GM23338 (cell line): ENCODE measurements around the gene KCNJ16. TPM values are rescaled to one million over a fixed set of nuclear protein-coding genes. Genes with fewer than 3 reads are reported as not detected.
A peak's percentile ranks its signal among the peaks of the same experiment; 100 is the strongest.

Experiments
- ATAC-seq: fragments of 200-7000 bp; cut with Tn5 transposase; 3 replicates; pipeline ENCODE4 v1.9.1; 2020
- DNase-seq: peaks from one replicate; pipeline ENCODE4 v3.0.0-alpha.2; 2015; ENCODE audit warnings: low spot score
- H2AFZ ChIP-seq: fragments of 200-600 bp; sonication (generic); 2 replicates; pipeline ENCODE4 v1.8.0; 2016; ENCODE audit warnings: antibody characterized with exemption, mild to moderate bottlenecking, moderate library complexity
- H3F3A ChIP-seq: fragments of 200-600 bp; sonication (generic); replicated peaks from 2 replicates; pipeline ENCODE4 v1.8.0; 2017; ENCODE audit warnings: antibody characterized with exemption, mixed run types, low read depth
- H3K27ac ChIP-seq: fragments of 200-600 bp; sonication (generic); 2 replicates; pipeline ENCODE4 v1.6.1; 2016; ENCODE audit warnings: low read depth
- H3K27me3 ChIP-seq: fragments of 200-600 bp; sonication (generic); 2 replicates; pipeline ENCODE4 v1.8.0; 2016; ENCODE audit warnings: mild to moderate bottlenecking, mixed run types, moderate library complexity; ENCODE audit not compliant: insufficient read depth
- H3K36me3 ChIP-seq: fragments of 200-600 bp; sonication (generic); 2 replicates; pipeline ENCODE4 v1.8.0; 2016; ENCODE audit warnings: mild to moderate bottlenecking; ENCODE audit not compliant: insufficient read depth
- H3K4me1 ChIP-seq: fragments of 200-600 bp; sonication (generic); 2 replicates; pipeline ENCODE4 v1.8.0; 2016; ENCODE audit warnings: mild to moderate bottlenecking, moderate library complexity; ENCODE audit not compliant: insufficient read depth
- H3K4me2 ChIP-seq: fragments of 200-600 bp; sonication (generic); 2 replicates; pipeline ENCODE4 v1.7.1; 2017; ENCODE audit warnings: mixed run types
- H3K4me3 ChIP-seq: fragments of 200-600 bp; sonication (generic); 2 replicates; pipeline ENCODE4 v1.6.1; 2016; ENCODE audit warnings: mixed run types
- H3K79me2 ChIP-seq: fragments of 200-600 bp; sonication (generic); replicated peaks from 2 replicates; pipeline ENCODE4 v1.8.0; 2017; ENCODE audit warnings: mild to moderate bottlenecking; ENCODE audit not compliant: insufficient read depth
- H3K9me2 ChIP-seq: fragments of 200-600 bp; sonication (generic); 2 replicates; pipeline ENCODE4 v1.8.0; 2017; ENCODE audit not compliant: insufficient read depth
- H4K20me1 ChIP-seq: fragments of 200-600 bp; sonication (generic); replicated peaks from 2 replicates; pipeline ENCODE4 v1.8.0; 2017; ENCODE audit warnings: mild to moderate bottlenecking; ENCODE audit not compliant: insufficient read depth
- H3K27ac Mint-ChIP-seq: 2 replicates; pipeline ENCODE4 v1.8.0; 2020; ENCODE audit warnings: inconsistent platforms, mild to moderate bottlenecking, moderate library complexity, mixed read lengths
- H3K27me3 Mint-ChIP-seq: 3 replicates; pipeline ENCODE4 v1.8.0; 2022; ENCODE audit warnings: low read depth, mild to moderate bottlenecking, moderate library complexity, mixed read lengths, inconsistent platforms; ENCODE audit not compliant: insufficient read depth, poor library complexity
- H3K36me3 Mint-ChIP-seq: 3 replicates; pipeline ENCODE4 v1.8.0; 2021; ENCODE audit warnings: low read depth, mild to moderate bottlenecking, inconsistent platforms, moderate library complexity, mixed read lengths
- H3K4me1 Mint-ChIP-seq: 3 replicates; pipeline ENCODE4 v1.8.0; 2020; ENCODE audit warnings: mild to moderate bottlenecking, inconsistent platforms, mixed read lengths
- H3K4me3 Mint-ChIP-seq: 3 replicates; pipeline ENCODE4 v1.8.0; 2021; ENCODE audit warnings: moderate library complexity, mild to moderate bottlenecking, inconsistent platforms, mixed read lengths
- H3K9me3 Mint-ChIP-seq: 3 replicates; pipeline ENCODE4 v1.8.0; 2020; ENCODE audit warnings: moderate library complexity, mild to moderate bottlenecking, inconsistent platforms, mixed read lengths
- EZH2 ChIP-seq: fragments of 200-600 bp; sonication (generic); IDR thresholded peaks from one replicate; pipeline ENCODE4 v1.8.0; 2017; ENCODE audit warnings: antibody characterized with exemption, mild to moderate bottlenecking, low read depth; ENCODE audit not compliant: unreplicated experiment
- JUNB ChIP-seq: IDR thresholded peaks from one replicate; pipeline ENCODE4 v1.6.1; 2016; ENCODE audit warnings: antibody characterized with exemption; ENCODE audit not compliant: unreplicated experiment
- NANOG ChIP-seq: IDR thresholded peaks from 2 replicates; pipeline ENCODE4 v1.6.1; 2016; ENCODE audit warnings: antibody characterized with exemption, borderline replicate concordance
- STAT1 ChIP-seq: IDR thresholded peaks from one replicate; pipeline ENCODE4 v1.6.1; 2016; ENCODE audit warnings: antibody characterized with exemption; ENCODE audit not compliant: unreplicated experiment
- ZNF114 ChIP-seq: fragments of 250-450 bp; sonication (Bioruptor Pico); IDR thresholded peaks from 2 replicates; pipeline ENCODE4 v1.5.0; 2020; ENCODE audit warnings: mild to moderate bottlenecking, moderate library complexity
- ZNF331 ChIP-seq: fragments of 250-450 bp; sonication (Bioruptor Pico); IDR thresholded peaks from 2 replicates; pipeline ENCODE4 v1.5.0; 2020; ENCODE audit warnings: low read depth, mild to moderate bottlenecking, moderate library complexity
- polyA plus RNA-seq: library from polyadenylated mRNA; unstranded; fragments of >200 nt; fragmentation: Nextera tagmentation; extraction: Ambion mirVana; gene quantifications from 2 replicates; pipeline ENCODE4 v1.2.1, GENCODE V29; 2016
- total RNA-seq: library from RNA; depleted of rRNA; stranded (reverse); fragments of >200 nt; shearing (Covaris generic); gene quantifications from 2 replicates; pipeline ENCODE4 v1.2.3, GENCODE V29; 2014
- TF ChIP-seq, protein P1 (sequence below), 2 experiments: fragments of 200-600 bp in 1 of 2; sonication (generic) in 1 of 2; conservative IDR thresholded peaks; 2 replicates each; pipeline versions ENCODE4 v1.5.1 to v1.6.1; 2016 to 2017; ENCODE audit warnings: antibody characterized with exemption in 2 of 2, low read depth in 2 of 2, mild to moderate bottlenecking in 2 of 2, moderate library complexity in 1 of 2
- TF ChIP-seq, protein P2 (sequence below): fragments of 250-450 bp; sonication (Bioruptor Pico); IDR thresholded peaks from 2 replicates; pipeline ENCODE4 v1.5.0; 2020; ENCODE audit warnings: mild to moderate bottlenecking, moderate library complexity
- TF ChIP-seq, protein P3 (sequence below): IDR thresholded peaks from one replicate; pipeline ENCODE4 v1.6.1; 2018; ENCODE audit warnings: antibody characterized with exemption; ENCODE audit not compliant: unreplicated experiment
- TF ChIP-seq, protein P4 (sequence below): IDR thresholded peaks from 2 replicates; pipeline ENCODE4 v1.6.1; 2016; ENCODE audit warnings: antibody characterized with exemption

KCNJ16 gene
- total and polyA plus RNA-seq, 2 experiments from 2014 or later: not detected

DNA sequence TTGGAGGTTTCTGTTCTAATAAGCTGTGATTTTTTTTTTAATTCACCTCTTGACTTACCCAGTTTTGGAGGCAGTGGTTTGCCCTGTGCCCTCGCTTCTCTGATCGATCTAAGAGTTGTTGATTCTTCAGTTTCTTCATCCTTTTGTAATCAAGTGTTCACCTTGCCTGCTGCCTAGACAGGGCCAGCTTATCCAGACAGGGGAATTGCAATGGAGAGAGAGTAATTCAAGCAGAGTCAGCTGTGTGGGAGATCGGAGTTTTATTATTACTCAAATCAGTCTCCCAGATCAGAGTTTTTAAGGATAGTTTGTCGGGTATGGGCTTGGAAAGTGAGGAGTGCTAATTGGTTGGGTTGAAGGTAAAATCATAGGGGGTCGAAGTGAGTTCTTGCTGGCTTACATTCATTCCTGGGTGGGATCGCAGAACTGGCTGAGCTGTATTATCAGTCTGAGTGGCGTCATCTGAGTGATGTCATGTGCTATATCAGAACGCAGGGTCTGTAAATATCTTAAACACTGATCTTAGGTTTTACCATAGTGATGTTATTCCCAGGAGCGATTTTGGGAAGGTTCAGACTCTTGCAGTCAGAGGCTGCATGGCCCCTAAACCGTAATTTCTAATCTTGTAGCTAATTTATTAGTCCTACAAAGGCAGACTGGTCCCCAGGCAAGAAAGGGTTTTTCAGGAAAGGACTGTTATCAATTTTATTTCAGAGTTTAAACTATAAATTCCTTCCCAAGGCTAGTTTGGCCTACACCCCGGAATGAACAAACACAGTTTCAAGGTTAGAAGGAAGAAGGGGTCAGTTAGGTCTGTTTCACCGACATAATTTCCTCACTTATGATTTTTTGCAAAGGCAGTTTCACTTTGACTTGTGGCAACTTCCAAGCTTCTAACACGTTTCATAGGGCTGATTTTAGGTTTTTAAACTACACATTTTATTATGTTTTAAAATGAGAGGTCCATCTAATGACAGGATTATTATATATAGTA, 21.5 kb upstream of the KCNJ16 start:
- H3K9me2 ChIP-seq: no peaks in the 10 kb centered on the region
- no peak overlapping the region for H3K4me3 ChIP-seq
- H3K4me2 ChIP-seq: no peak overlapping the region
- no peak for DNase-seq
- H2AFZ ChIP-seq: peak overlapping the region; percentile 78; the same call in 1 of the 2 replicates
- no peak for ATAC-seq
- Mint-ChIP-seq H3K27ac (no peak overlapping the region), H3K27me3 (no peaks in the 10 kb centered on the region), H3K4me3 (no peak overlapping the region), H3K36me3 (no peaks in the 10 kb centered on the region), H3K4me1 (peaks cover 17% of the 10 kb centered on the region), H3K9me3 (no peaks in the 10 kb centered on the region)
- H3K79me2 ChIP-seq: no peaks in the 10 kb centered on the region
- no peak for TF ChIP-seq ZNF331 (CRISPR knock-in tag)
- no peak for TF ChIP-seq EZH2
- TF ChIP-seq, protein P1, sequence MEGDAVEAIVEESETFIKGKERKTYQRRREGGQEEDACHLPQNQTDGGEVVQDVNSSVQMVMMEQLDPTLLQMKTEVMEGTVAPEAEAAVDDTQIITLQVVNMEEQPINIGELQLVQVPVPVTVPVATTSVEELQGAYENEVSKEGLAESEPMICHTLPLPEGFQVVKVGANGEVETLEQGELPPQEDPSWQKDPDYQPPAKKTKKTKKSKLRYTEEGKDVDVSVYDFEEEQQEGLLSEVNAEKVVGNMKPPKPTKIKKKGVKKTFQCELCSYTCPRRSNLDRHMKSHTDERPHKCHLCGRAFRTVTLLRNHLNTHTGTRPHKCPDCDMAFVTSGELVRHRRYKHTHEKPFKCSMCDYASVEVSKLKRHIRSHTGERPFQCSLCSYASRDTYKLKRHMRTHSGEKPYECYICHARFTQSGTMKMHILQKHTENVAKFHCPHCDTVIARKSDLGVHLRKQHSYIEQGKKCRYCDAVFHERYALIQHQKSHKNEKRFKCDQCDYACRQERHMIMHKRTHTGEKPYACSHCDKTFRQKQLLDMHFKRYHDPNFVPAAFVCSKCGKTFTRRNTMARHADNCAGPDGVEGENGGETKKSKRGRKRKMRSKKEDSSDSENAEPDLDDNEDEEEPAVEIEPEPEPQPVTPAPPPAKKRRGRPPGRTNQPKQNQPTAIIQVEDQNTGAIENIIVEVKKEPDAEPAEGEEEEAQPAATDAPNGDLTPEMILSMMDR (conservative IDR thresholded peaks at IDR 0.05; ENCODE audit: low read depth in 2 of 2): no peak
- TF ChIP-seq NANOG: no peak
- no peak for TF ChIP-seq JUNB
- no peak for TF ChIP-seq ZNF114 (CRISPR knock-in tag)
- TF ChIP-seq, protein P2, sequence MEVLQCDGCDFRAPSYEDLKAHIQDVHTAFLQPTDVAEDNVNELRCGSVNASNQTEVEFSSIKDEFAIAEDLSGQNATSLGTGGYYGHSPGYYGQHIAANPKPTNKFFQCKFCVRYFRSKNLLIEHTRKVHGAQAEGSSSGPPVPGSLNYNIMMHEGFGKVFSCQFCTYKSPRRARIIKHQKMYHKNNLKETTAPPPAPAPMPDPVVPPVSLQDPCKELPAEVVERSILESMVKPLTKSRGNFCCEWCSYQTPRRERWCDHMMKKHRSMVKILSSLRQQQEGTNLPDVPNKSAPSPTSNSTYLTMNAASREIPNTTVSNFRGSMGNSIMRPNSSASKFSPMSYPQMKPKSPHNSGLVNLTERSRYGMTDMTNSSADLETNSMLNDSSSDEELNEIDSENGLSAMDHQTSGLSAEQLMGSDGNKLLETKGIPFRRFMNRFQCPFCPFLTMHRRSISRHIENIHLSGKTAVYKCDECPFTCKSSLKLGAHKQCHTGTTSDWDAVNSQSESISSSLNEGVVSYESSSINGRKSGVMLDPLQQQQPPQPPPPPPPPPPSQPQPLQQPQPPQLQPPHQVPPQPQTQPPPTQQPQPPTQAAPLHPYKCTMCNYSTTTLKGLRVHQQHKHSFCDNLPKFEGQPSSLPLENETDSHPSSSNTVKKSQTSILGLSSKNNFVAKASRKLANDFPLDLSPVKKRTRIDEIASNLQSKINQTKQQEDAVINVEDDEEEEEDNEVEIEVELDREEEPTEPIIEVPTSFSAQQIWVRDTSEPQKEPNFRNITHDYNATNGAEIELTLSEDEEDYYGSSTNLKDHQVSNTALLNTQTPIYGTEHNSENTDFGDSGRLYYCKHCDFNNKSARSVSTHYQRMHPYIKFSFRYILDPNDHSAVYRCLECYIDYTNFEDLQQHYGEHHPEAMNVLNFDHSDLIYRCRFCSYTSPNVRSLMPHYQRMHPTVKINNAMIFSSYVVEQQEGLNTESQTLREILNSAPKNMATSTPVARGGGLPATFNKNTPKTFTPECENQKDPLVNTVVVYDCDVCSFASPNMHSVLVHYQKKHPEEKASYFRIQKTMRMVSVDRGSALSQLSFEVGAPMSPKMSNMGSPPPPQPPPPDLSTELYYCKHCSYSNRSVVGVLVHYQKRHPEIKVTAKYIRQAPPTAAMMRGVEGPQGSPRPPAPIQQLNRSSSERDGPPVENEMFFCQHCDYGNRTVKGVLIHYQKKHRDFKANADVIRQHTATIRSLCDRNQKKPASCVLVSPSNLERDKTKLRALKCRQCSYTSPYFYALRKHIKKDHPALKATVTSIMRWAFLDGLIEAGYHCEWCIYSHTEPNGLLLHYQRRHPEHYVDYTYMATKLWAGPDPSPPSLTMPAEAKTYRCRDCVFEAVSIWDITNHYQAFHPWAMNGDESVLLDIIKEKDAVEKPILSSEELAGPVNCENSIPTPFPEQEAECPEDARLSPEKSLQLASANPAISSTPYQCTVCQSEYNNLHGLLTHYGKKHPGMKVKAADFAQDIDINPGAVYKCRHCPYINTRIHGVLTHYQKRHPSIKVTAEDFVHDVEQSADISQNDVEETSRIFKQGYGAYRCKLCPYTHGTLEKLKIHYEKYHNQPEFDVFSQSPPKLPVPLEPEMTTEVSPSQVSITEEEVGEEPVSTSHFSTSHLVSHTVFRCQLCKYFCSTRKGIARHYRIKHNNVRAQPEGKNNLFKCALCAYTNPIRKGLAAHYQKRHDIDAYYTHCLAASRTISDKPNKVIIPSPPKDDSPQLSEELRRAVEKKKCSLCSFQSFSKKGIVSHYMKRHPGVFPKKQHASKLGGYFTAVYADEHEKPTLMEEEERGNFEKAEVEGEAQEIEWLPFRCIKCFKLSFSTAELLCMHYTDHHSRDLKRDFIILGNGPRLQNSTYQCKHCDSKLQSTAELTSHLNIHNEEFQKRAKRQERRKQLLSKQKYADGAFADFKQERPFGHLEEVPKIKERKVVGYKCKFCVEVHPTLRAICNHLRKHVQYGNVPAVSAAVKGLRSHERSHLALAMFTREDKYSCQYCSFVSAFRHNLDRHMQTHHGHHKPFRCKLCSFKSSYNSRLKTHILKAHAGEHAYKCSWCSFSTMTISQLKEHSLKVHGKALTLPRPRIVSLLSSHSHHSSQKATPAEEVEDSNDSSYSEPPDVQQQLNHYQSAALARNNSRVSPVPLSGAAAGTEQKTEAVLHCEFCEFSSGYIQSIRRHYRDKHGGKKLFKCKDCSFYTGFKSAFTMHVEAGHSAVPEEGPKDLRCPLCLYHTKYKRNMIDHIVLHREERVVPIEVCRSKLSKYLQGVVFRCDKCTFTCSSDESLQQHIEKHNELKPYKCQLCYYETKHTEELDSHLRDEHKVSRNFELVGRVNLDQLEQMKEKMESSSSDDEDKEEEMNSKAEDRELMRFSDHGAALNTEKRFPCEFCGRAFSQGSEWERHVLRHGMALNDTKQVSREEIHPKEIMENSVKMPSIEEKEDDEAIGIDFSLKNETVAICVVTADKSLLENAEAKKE (CRISPR knock-in tag): no peak
- no peak for TF ChIP-seq STAT1
- TF ChIP-seq, protein P3, sequence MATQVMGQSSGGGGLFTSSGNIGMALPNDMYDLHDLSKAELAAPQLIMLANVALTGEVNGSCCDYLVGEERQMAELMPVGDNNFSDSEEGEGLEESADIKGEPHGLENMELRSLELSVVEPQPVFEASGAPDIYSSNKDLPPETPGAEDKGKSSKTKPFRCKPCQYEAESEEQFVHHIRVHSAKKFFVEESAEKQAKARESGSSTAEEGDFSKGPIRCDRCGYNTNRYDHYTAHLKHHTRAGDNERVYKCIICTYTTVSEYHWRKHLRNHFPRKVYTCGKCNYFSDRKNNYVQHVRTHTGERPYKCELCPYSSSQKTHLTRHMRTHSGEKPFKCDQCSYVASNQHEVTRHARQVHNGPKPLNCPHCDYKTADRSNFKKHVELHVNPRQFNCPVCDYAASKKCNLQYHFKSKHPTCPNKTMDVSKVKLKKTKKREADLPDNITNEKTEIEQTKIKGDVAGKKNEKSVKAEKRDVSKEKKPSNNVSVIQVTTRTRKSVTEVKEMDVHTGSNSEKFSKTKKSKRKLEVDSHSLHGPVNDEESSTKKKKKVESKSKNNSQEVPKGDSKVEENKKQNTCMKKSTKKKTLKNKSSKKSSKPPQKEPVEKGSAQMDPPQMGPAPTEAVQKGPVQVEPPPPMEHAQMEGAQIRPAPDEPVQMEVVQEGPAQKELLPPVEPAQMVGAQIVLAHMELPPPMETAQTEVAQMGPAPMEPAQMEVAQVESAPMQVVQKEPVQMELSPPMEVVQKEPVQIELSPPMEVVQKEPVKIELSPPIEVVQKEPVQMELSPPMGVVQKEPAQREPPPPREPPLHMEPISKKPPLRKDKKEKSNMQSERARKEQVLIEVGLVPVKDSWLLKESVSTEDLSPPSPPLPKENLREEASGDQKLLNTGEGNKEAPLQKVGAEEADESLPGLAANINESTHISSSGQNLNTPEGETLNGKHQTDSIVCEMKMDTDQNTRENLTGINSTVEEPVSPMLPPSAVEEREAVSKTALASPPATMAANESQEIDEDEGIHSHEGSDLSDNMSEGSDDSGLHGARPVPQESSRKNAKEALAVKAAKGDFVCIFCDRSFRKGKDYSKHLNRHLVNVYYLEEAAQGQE: no peak
- TF ChIP-seq, protein P4, sequence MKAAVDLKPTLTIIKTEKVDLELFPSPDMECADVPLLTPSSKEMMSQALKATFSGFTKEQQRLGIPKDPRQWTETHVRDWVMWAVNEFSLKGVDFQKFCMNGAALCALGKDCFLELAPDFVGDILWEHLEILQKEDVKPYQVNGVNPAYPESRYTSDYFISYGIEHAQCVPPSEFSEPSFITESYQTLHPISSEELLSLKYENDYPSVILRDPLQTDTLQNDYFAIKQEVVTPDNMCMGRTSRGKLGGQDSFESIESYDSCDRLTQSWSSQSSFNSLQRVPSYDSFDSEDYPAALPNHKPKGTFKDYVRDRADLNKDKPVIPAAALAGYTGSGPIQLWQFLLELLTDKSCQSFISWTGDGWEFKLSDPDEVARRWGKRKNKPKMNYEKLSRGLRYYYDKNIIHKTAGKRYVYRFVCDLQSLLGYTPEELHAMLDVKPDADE: no peak
- H3F3A ChIP-seq: no peaks in the 10 kb centered on the region
- peaks cover 10% of the 10 kb centered on the region; the same call in 1 of the 2 replicates for H3K4me1 ChIP-seq
- H4K20me1 ChIP-seq: no peaks in the 10 kb centered on the region
- H3K36me3 ChIP-seq: no peaks in the 10 kb centered on the region
- no peak overlapping the region for H3K27ac ChIP-seq
- H3K27me3 ChIP-seq: no peaks in the 10 kb centered on the region
